MM.1S (cell line): ENCODE measurements around the gene SLC31A2.

ENCODE experiments used
- CTCF ChIP-seq: fragments of 300-600 bp; sonication (generic); IDR thresholded peaks from 2 replicates; pipeline ENCODE4 v1.5.1; 2016; ENCODE audit warnings: antibody characterized with exemption, low read length, mixed read lengths
- EZH2 ChIP-seq: fragments of 300-600 bp; sonication (generic); optimal IDR thresholded peaks from 2 replicates; pipeline ENCODE3; 2017; ENCODE audit warnings: low read depth, mild to moderate bottlenecking, antibody characterized with exemption, low read length, mixed read lengths
- EZH2phosphoT487 ChIP-seq: fragments of 300-600 bp; sonication (generic); IDR thresholded peaks from 2 replicates; pipeline ENCODE4 v1.6.1; 2018; ENCODE audit warnings: antibody characterized with exemption, low read length

DNA sequence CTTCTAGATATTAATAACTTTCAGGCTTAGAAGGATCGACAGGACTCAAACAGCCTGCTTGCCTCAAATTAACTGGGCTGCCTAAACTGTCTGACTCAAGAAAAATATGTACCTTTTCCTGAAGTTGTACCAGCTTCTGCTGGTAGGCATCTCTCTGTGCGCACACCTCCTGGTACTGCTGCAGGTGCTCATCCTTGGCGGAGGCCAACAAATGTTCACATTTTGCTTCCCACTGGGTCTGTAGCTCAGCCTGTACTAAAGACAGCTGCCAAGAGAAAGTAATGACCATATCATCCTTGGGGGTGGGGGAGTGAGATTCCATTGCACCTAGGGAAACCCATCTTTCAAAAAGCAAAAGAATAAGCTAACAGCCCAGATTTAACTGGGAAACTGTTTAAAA lies 22.5 kb downstream of the SLC31A2 start:
- TF ChIP-seq CTCF (no peak), EZH2 (no peak), EZH2phosphoT487 (no peak)
